ENCODE results near the gene ZIC4. TPM values are rescaled to one million over a fixed set of nuclear protein-coding genes. Genes with fewer than 3 reads are reported as not detected.

The ZIC4 gene
- total RNA-seq, 4 donors from 2014 or later, result not detected

GRCh38 chr3:147407114-147407497 lies 763 bp upstream of the ZIC4 start:
- H3K4me3 ChIP-seq, result no peak overlapping the region
- TF ChIP-seq POLR2A (IDR thresholded peaks at IDR 0.05) (no peak), EP300 (IDR thresholded peaks at IDR 0.05) (no peak), POLR2AphosphoS5 (IDR thresholded peaks at IDR 0.05) (no peak), CTCF (IDR thresholded peaks at IDR 0.05) (no peak)
- no peak for DNase-seq (ENCODE audit: low spot score in 2 of 2)
- peaks cover 42% of the 10 kb centered on the region for H3K4me1 ChIP-seq
- H3K36me3 ChIP-seq, result no peaks in the 10 kb centered on the region
- 12% methylated on average over 17 of the region's 17 CpGs for WGBS
- H3K27ac ChIP-seq, result no peak overlapping the region
- no peaks in the 10 kb centered on the region for H3K9me3 ChIP-seq
- peaks cover 100% of the 10 kb centered on the region for H3K27me3 ChIP-seq

- Histone ChIP-seq H3K9me3 (no peaks in the 10 kb centered on the region), H3K27me3 (peaks cover 100% of the 10 kb centered on the region), H3K4me1 (peaks cover 31% of the 10 kb centered on the region), H3K4me3 (no peak overlapping the region), H3K27ac (no peak overlapping the region), H3K36me3 (no peaks in the 10 kb centered on the region)
- DNase-seq (ENCODE audit: low spot score in 2 of 2), result no peak
- TF ChIP-seq POLR2A (IDR thresholded peaks at IDR 0.05) (no peak), CTCF (IDR thresholded peaks at IDR 0.05) (no peak), POLR2AphosphoS5 (IDR thresholded peaks at IDR 0.05) (no peak), EP300 (IDR thresholded peaks at IDR 0.05) (no peak)
- WGBS, result 21% methylated on average over 26 of the region's 27 CpGs
Measured at GRCh38 chr3:147405231-147406027, 914 bp downstream of the ZIC4 start.

GRCh38 chr3:147404800-147405230 lies 1.5 kb downstream of the ZIC4 start:
- no peak overlapping the region for H3K27ac ChIP-seq
- peaks cover 100% of the 10 kb centered on the region for H3K27me3 ChIP-seq
- WGBS, result 22% methylated on average over 16 of the region's 16 CpGs
- no peaks in the 10 kb centered on the region for H3K36me3 ChIP-seq
- peaks cover 25% of the 10 kb centered on the region for H3K4me1 ChIP-seq
- no peaks in the 10 kb centered on the region for H3K9me3 ChIP-seq
- no peak for TF ChIP-seq POLR2AphosphoS5 (IDR thresholded peaks at IDR 0.05)
- TF ChIP-seq POLR2A (IDR thresholded peaks at IDR 0.05), result no peak
- TF ChIP-seq CTCF (IDR thresholded peaks at IDR 0.05), result no peak
- TF ChIP-seq EP300 (IDR thresholded peaks at IDR 0.05), result no peak
- DNase-seq (ENCODE audit: low spot score in 2 of 2), result no peak
- no peak overlapping the region for H3K4me3 ChIP-seq

- TF ChIP-seq POLR2AphosphoS5 (IDR thresholded peaks at IDR 0.05) (no peak), POLR2A (IDR thresholded peaks at IDR 0.05) (no peak)
- Histone ChIP-seq H3K9me3 (no peaks in the 10 kb centered on the region), H3K27ac (no peak overlapping the region), H3K4me1 (peaks cover 19% of the 10 kb centered on the region), H3K27me3 (peaks cover 100% of the 10 kb centered on the region), H3K36me3 (no peaks in the 10 kb centered on the region), H3K4me3 (no peak overlapping the region)
- DNase-seq (ENCODE audit: low spot score in 2 of 2), result no peak
- WGBS, result 49% methylated on average over 9 of the region's 11 CpGs
Measured at GRCh38 chr3:147404000-147404799, 2.1 kb downstream of the ZIC4 start.

GRCh38 chr3:147403511-147403910 lies 2.8 kb downstream of the ZIC4 start:
- H3K27ac ChIP-seq, result no peak overlapping the region
- no peak for TF ChIP-seq POLR2AphosphoS5 (IDR thresholded peaks at IDR 0.05)
- no peak for TF ChIP-seq POLR2A (IDR thresholded peaks at IDR 0.05)
- TF ChIP-seq CTCF (IDR thresholded peaks at IDR 0.05), result no peak
- no peak for TF ChIP-seq EP300 (IDR thresholded peaks at IDR 0.05)
- peaks cover 100% of the 10 kb centered on the region for H3K27me3 ChIP-seq
- no peak overlapping the region for H3K4me3 ChIP-seq
- H3K9me3 ChIP-seq, result no peaks in the 10 kb centered on the region
- 48% methylated on average over 5 of the region's 5 CpGs for WGBS
- DNase-seq (ENCODE audit: low spot score in 2 of 2), result no peak
- H3K36me3 ChIP-seq, result no peaks in the 10 kb centered on the region
- peaks cover 15% of the 10 kb centered on the region for H3K4me1 ChIP-seq
